HG03469 (cell line): ENCODE results near the gene SIRPA.

ENCODE experiments used
- ATAC-seq: cut with Tn5 transposase; IDR thresholded peaks from one replicate; pipeline ENCODE4 v1.9.1; 2021; ENCODE audit warnings: mild to moderate bottlenecking, moderate library complexity, moderate number of reproducible peaks; ENCODE audit not compliant: unreplicated experiment

Gene SIRPA

DNA sequence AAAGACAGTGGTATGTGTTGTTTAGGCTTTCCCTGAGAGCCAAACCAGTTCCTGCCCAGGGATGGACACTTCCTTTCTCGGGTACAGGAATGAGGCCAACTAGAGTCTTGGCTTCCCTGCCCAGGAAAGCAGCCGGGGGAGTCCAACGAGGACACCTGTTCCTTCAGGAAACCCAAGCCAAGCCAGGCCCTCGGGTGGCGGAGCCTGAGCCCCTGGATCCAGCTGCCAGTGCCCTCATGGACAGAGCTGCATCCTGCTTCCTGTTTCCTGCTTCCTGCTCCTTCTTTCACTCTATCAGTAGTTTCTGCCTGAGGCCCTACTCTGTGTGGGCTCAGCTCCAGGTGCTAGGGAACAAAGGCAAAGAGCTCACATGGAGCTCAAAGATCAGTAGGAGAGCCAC lies 7.9 kb upstream of the SIRPA start:
- no peak for ATAC-seq

DNA sequence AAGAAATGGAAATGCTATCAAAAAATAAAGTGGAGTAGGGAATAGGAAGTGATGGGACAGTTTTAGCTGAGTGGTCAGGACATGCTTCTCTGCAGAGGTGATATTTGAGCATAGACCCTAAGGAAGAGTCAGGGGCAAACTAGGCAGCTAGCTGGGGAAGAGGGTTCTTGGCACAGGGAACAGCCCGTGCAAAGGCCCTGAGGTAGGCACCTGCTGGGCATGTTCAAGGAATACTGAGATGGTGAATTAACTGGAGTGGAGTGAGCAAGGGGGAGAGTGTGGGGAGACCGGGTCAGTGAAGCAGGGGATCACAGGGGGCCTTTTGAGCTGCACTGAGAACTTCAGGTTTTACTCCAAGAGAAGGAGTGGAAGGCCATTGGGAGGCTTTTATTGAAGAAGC lies 7.5 kb upstream of the SIRPA start:
- ATAC-seq = no peak

DNA sequence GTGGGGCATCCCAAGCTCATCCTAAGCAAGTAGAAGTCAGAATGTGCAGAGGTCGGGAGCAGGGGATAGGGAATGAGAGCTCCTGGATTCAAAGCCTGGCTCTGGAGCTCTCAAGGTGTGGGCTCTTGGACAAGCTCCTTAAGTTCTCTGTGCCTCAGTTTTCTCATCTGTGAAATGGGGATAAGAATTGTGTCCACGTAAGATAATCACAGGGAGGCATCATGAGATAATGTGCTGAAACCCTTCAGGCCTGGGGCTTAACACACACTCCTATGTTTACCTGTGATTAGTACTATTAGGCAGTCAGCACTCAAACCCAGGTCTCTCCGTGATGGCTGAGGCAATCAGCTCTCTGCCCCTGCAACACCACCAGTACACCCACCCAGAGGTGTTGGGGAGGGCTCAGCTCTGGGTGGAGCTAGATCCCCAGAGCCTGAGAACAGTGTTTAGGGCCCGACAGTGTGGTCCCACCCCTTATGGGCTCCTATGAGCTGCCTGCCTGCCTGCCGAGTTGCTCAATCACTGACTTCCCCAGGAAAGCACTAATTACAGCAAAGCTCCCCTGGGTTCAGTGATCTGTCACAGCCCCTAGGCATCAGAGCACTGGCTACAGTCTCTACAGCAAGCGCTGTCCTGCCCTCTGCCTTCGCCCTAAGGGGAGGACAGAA lies 6.3 kb upstream of the SIRPA start:
- ATAC-seq = no peak

DNA sequence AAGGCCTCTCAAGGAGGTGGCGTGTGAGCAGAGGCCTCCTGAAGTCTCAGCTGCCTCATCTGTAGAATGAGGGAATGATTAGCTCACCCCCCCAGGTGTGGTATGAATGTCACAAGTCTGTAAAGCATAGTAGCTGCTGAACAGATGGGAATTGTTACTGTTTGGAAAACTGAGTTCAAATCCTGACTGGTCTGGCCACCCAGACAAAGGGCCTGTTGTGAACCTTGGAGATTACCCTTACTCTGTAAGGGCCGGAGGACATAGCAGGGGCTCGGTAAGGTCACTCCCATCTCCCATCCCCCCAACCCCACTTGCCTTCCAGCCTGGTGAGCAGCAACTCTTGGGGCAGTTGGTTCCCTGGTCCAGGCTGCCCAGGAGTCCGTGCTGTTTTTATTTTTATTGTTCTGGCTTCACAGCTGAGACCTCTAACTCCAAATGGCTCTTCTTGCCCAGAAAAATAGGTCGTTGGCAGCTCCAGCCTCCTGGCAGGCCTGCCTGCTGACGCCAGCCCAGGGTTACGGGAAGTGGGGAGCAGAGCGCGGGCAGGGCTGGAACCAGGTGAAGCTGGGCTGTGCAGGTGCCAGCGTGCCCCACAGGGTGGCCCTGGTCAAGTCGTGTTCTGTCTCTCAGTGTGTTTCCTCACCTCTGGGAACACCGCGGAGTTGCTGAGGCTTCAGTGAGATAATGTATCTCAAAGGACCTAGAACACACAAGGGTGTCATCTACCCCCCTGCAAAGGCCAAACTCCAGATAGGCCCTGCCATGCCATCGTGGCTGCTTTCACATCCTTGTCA lies 4.5 kb upstream of the SIRPA start:
- no peak for ATAC-seq

DNA sequence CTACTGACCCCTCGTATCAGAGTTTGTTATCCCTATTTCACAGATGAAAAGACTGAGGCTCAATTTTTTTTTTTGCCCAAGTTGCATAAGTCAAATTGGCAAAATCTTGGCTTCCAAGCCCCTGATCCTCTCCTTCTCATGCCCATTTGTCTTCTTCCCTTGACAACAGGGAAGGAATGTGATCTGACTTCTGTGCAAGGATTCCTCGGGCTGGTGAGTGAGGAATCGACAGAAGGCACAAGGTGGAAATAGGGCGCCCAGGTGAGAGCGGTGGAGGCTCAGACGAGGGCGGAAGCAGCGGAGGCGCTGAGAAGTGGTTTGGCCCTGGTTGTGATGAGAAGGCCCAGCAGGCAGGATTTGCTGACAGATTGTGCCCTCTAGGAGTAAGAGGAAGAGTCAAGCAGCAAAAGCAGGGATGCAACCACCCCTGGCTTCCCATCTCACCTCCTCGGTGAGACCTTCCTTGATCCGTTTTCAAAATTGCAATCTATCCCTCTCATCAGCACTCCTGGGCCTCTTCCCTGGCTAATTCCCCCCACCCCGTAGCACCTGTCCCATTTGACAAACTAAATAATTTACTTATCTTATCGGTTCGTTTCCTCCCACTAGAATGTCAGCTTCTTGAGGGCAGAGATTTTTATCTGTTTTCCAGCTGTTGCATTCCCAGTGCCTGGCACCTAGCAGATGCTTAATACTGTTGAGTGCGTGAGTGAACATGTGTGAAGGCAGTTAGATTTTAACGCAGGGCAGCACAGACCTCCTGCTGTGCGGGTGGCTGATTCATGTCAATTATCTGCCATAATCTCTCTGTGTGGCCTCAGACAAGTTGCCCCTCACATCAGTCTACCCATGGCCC lies 3.7 kb upstream of the SIRPA start:
- no peak for ATAC-seq

DNA sequence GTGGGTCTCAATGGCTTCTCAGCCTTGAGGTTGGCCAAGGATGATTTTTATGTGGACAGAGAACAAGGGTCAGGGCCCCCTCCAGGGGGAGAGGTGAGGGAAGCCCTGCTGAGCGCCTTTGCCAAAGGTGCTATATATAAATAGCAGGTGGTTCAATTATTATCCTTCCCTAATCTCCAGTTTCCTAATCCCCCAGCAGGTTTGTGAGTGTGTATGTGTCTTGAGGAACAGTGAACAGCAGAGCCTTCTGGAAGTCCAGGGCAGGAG lies 3.2 kb upstream of the SIRPA start:
- no peak for ATAC-seq

DNA sequence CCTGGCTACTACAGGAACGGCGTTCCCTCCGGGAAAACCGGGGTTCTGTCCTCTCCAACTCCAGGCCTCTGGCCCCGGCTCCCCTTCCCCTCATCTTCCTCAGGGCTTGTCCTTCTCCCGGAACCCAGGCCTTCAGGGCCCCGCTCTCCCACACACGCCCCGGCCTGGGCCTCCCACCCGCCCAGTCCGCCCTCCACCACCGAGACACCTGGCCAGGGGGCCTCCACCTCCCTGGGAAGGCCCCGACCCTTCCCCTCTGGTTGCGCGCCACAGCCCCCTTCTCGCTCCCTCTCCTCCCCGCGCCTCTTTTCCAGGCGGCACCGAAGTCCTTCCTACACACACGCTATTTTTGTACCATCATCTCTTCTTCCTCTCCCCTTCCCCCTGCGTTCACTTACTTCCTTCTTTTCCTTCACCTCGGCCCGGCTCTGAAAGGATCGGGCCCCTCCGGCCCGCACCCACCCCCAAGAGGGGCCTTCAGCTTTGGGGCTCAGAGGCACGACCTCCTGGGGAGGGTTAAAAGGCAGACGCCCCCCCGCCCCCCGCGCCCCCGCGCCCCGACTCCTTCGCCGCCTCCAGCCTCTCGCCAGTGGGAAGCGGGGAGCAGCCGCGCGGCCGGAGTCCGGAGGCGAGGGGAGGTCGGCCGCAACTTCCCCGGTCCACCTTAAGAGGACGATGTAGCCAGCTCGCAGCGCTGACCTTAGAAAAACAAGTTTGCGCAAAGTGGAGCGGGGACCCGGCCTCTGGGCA lies 1.3 kb upstream of the SIRPA start:
- ATAC-seq = no peak

DNA sequence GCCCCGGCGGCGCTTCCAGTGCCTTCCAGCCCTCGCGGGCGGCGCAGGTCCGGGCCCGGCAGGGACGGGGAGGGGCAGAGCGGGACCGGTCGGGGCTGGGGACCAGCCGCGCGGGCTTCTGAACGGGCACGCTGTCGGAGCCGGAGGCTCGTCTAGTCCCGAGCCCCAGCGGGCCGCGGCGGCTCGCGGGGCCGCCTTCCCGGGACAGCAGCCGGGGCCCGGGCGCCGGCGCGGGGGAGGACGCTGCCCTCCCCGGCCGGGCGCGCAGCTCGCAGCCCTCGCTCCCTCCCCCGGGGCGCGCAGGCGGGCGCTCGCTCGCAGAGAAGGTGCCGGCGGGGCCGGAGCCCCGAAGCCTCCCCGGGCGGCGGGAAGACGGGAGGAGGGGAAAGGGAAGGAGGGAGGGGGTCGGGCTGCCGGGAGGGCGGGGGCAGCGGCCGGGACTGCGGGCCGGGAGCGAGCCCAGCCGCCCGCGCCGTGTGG lies 696 bp upstream of the SIRPA start:
- no peak for ATAC-seq

DNA sequence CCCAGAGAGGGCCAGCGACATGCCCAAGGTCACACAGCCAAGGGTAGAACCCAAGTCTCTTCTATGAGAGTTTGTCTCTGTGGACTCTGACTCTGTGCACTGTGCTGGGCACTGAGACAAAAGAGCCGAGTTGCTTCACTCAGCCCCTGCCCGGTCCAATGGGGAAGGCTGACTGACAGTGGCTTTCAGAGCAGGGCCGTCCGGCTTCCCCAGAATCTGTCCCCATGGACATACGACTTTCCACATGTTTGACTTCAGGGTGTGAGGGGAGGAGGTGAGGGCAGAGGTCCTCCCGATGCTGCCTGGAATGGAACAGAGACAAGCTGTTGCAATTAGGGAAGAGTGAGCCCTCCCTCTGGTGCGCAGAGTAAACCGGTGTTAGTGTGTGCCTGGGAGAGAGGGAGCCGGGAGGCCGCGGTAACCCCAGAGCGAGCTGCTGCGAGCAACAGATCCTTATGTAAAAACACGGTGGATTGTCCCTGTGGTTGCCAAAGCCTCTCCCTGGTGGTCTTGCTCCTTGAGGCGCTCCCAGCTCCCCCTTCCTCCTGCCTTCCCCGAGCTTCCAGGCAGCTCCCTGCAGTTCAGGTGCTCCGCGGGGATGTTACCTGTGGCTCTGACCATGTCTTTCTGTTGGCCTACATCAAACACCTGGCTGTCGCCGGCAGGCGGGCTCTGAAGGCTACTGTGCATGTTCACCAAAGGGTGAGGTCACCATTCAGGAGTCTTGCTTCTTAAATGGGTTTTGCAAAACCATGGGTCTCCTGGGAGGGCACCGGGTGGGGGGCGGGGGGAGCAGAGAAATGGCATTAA lies 672 bp downstream of the SIRPA start:
- no peak for ATAC-seq

DNA sequence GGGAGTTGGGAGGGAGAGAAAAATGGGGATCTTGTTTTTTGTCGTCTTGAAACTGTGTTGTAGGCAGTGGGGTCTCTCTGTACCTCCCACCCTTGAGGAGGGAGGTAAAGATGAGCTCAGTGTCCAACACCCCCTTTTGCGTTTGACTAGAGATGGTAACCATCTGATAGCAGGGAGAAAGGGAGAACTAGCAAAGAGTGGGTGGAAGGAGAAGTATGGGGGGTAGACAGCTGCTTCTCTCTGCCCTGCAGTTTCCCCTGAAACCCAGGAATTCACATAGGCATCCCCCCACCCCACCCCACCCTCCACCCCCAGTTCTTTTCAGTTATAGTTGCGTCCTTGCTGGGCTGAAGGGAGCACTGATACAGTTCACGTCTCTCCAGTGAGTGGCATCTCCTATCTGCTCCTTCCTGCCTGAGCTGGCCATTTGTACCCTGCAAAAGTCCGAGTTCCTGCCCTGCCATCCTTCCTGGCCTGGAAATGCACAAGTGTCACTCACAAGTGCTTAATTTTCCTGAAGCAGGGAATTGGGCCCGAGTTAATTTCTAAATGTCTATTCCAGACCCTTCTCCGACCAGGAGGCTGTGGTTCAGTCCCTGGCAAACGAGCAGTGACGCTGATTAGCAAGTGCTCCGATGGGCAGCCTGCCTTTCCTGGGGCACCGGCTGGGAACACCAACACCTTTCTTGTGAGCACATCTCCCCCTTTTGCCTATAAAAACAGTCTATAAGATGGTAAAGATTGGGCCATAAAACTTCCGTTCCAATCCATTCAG lies 1.5 kb downstream of the SIRPA start:
- no peak for ATAC-seq

DNA sequence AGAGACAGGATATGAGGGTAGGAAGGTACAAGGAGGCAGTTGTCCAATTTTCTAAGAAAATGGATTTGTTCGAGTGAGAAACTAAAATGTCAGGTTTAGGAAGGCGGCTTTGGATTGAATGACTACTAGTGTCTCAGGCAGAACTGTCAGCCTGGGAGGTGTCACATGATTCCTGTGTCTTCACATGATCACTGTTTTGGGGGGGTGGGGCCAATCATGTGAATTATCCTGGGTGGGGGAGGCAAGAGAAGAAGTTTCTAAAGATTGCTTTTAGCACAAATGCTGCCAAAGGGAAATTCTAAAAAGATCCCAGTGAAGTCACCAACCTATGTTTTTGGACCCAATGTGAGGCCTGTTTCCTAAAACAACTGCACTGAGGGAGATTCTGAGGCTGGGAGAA lies 2.3 kb downstream of the SIRPA start:
- ATAC-seq = no peak

DNA sequence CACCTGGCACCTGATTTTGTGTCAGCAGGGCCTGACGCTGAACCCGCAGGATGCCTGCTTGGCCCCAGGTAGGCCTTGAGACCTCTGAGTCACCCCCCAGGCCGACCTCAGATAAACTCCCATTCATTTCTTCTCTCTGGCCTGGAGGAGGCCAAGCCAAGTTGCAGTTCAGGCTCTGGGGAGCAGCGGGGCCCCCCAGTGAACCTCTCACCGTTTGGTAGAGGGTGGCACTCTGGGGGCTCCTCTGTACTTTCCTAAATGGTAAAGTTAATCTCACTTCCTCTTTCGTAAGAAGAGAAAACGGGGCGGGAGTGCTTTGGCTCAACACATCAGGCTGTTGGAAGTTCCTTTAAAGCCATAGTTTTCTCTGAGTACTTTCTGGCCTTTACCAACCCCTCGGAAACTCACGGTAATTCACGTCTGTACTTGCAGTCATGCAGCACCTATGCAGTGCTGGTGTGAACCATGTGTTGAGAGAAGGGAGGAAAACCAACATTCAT lies 2.8 kb downstream of the SIRPA start:
- no peak for ATAC-seq

DNA sequence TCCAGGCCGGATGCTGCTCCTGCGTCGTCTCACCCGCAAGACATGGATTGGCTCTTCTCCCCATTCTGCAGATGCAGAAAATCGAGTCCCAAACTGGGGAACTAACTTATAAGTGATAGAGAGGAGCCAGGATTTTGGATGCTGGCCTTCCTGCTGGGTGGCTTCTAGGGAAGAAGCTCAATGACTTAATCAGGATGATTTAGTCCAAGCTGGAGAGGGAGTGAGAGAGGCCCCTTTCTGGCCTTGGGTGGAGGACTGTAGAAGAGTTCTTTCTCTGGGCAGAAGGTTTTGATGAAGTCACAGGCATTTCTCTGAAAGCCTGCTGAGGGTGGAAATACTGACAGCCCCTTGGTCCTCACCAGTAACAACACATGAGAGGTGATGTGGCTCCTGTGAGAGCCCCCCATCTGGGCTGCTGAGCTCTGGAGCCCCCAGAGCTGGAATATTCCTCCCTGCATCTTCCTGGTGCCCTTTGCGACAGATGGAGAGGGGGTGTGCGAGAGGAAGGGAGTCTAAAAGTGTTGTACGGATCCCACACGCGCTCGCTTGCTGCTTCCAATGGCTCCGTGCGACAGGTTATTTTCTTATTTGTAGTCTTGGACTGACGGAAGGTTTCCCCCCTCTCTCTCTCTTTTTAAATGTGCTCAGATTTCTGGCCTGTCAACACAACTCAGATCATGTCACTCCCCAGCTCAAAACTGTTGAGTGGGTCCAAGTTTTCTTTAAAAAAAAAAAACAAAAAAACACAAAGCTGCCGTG lies 3.5 kb downstream of the SIRPA start:
- no peak for ATAC-seq

DNA sequence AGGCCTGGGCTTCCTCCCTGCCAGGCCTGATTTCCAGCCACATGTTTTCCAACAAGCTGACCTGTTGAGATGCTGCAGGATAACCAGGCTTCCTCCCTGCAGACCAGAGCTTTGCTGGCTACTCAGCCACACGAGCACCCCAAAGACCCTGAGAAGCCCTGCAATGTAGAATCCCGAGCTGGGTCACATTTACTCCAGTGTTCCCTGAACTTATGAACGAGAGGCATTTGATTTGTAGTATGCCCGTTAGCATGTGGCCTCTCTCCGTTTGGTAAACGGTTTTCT lies 4.0 kb downstream of the SIRPA start:
- ATAC-seq = no peak

DNA sequence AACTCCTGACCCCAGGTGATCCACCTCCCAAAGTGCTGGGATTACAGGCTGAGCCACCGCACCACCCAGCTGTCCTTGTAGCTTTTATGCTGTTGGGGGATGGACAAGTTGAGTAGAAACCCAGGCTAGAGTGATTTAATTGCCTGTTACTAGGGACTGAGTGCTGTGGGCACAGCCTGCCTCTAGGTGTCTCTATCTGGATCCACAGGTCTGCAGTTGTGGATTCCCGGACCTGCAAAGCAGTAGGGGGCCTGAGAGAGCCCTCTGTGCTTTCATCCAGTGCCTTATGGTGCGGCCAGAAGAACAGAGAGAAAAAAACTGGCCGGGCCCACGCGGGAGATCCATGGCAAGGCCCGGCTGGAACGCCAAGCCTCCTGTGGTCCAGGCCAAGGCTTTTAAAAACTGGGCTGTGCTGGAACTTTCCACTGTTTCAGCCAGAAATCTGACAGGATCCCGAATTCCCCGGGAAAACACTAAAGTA lies 5.2 kb downstream of the SIRPA start:
- ATAC-seq = no peak

DNA sequence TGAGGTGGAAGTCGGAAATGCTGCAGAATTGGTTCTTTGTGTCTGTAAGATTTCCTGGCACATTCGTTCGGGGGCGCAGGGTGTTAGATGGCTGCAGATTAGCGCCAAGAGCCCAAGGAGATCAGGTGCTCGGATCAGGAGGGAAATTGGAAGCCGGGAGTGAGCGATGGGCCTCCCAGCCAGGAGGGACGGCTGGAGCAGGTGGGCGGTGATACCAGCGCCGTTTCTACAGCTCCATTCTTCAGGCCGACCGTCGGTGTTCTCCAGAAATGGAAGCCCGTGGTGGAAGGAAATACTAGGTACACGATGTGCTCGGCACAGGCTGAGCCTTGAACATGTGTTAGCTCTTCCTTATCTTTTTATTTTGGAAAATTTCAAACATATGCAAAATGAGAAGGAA lies 6.5 kb downstream of the SIRPA start:
- no peak for ATAC-seq

DNA sequence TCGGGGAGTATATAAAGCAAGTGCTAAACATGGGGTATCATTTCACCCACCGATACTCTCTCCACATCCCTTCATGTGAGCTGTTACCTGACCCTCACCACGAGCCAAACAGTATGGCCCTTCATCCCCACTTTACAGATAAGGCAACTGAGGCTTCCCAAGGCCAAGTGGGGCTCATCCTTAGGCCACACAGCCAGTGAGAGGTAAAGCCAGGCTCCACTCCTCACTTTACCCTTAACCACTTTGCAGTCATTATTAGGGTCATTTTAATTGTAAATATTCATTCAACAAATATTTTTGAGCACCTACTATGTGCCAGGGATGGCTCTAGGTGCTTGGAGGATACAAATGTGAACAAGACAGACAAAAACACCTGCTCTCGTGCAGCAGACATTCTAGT lies 7.0 kb downstream of the SIRPA start:
- ATAC-seq = no peak

DNA sequence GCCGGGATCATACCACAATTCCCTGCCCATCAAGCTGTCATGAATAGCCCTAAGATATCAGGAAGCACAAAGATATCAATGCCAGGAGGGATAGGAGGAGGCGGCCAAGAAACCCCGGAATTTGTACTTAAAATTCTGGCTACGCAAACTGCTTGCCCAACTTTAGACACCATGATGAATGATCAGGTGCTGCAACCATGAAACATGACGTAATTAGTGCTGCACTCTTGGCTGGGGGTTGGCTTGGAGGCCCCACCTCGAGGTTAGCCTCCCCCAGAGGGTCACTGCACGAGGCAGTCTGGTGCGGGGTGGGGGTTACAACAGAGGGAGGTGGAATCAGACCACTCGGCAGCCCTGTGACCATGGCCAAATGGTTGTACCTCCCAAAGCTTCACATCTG lies 8.9 kb downstream of the SIRPA start:
- ATAC-seq = no peak

DNA sequence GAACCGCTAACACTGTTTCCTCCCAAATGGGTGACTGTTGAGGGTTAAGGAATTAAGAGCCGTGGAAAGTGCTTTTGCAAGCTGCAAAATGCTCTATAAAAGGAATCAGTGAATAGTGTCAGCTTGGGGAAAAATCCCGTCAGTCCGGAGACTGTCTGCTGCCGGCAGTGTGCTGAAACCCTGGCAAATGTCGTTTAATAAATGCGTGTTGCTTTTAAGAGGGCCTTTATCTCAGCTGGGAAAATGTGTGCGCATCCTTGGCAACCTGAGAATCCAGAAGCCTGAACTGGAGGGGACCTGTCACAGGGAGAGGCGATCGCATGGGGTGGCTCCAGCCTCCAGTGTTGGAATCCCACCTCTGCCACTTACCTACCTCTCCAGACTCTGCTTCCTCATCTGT lies 9.8 kb downstream of the SIRPA start:
- ATAC-seq = no peak
